ENCODE measurements around the gene TMEM250.
A peak's percentile ranks its signal among the peaks of the same experiment; 100 is the strongest.

Gene TMEM250

DNA sequence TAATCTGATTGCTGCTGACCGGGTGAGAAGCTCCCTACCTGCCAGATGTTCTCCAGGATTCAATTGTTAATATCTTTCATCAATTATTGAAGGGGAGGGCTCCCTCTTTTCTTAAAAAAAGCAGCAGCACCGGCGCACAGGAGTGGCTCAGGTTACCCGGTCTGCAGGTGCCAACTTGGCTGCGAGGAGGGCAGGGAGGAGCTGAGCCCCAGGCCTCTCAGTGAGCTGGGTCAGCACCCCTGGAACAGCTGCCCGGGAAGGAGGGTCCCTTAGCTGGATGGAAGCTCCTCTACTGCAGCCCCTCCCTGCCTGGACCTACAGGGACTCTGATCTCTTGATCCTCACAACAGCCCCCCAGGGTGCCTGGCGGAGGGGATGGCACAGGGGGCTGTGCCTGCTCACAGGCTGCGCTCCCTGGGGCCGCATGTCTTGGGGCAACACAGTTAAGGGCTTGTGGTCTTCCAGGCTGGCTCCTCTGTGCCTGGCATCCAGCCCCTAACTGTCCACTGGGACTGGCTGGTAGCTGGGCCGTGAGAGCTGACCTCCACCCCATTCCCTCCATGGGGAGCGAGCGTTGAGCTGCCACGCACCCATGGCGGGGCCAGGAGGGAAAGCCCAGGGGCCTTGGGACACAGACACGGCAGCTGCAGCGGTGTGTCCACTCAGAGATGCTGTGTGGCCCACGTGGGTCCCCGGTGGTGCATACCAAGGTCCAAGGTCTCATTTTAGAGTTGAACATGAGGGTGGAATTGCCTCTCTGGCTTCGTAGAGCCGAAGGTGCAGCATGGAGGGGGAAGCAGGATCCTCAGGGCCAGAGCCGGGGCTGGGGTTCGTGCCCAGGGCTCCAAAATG is 28.6 kb upstream of the TMEM250 start:
- DNase-seq = no peak

DNA sequence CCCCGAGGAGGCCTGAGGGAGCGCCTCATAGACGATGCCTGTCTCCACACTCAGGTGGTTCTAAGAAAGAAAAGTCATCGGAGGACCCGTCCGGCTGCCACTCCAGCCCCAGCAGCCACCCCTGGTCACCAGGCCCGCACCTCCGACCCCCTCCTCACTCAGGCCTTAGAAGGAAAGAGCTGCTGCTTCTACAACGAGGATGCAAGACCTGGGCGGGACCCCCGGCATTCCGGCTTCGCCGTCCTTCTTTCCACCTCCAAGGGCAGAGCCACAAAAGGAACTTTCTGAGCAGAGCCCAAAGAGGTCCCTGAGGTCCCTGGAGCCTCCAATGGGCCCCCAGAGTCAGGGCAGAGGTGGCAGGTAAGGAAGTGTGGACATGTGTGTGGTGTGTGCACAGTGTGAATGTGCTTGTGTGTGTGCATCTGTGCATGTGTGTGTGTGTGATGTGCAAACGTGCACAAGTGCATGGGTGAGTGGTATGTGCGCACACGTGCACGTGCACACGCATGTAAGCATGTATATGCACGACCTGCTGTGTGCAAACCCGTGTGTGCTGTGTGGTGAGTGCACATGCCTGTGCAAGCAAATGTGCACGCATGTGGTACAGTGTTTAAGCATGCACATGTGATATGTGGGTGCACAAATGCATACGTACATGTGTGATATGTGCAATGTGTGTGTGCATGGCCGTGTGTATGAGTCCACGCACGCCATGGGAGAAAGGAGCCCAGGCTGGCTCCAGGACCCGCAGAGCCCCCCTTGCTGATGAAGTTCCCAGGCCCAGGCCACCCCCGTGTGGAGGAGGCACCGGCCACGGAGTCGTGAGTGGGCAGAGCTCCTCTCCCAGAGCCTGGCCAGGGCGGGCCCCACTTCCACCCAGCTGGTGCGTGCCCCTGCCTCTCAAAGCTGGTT is 27.7 kb upstream of the TMEM250 start:
- DNase-seq = no peak

DNA sequence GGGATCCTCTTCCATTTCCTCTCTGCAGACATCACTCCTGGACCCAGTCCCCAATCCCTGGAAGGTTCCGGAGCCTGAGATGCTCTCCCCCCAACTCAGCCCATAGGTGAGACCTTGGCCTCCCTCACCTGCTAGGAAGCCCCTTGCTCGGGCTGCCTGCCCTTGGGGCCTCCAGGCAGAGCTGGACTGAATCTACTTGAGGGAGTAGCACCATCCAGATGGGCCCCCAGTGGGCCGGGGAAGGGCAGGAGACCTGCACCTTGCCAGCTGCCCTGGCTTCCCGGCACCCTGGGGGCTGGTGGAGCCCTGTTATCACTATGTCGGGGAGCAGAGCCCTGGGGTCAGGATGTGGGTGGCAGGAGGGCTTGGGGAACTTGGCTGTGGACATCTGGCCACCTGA is 26.9 kb upstream of the TMEM250 start:
- no peak for DNase-seq

DNA sequence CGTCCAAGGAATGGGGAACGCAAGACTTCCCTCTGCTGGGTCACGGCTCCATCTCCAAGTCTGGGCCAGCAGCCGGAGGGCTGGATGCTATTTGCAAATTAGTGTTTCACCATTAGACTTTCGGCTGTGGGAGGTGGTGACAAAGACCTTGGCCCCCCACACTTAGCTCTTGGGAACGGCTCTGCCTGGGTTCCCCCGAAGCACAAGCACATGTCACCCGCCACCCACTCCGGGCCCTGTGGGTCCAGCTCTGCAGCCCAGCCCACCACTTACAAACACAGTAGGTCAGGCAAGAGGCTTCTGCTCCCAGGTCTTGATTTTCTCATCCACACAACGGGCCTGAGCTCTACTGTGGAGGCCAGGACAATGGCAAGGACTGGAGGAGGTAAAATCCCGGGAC is 25.8 kb upstream of the TMEM250 start:
- DNase-seq = no peak

DNA sequence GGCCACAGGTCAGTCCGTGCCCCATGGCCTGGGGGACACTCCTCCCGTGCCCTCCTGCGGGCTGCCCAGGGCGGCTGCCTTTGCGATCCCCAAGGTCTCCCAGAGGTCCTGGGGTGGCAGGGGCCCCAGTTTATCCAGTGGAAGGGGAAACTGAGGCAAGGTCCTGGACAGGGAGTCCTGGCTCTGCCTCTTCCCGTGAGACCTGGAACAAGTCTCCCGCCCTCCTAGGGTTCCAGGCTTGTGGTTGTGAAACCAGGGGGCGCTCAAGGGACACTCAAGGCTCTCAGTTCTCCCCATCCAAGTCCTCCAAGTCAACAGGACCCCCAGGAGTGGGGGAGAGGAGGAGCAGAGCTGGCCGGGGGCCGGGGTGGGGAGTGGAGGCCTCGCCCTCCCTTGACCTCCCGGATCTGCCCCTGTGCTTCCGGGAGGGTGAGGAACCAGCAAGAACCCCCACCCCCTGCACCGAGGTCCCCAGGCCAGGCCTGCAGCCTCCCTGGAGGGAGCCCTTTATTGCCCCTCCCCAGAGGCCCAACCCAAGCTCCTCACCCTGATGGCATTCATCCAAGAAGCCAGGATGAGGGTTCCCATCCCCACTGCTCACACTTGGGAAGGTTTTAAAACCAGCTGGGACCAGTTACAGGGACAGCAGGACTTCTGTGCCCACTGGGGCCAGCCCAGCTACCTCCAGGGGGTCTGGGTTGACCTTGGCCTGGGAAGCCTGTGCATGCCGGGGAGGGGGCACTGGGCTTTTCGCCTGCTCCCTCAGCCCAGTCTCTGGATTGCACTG is 24.7 kb upstream of the TMEM250 start:
- peak; percentile 75 for DNase-seq

DNA sequence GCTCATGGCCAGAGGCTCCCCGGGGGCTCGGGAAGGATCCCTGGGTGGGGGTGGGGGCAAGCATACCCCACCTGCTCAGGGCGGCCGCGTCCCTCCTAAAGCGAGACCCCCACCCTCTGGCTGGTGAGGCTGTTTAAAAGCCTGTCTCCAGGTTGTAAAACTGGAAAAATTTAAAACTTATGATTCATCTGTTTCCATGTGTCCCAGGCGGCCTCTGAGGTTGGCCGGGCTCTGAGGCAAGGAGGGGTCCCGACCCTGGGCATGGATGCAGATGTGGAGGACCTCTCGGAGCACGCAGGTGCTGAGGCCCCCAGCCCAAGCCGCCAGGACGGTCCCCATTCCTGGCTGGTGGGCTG is 24.2 kb upstream of the TMEM250 start:
- no peak for DNase-seq

DNA sequence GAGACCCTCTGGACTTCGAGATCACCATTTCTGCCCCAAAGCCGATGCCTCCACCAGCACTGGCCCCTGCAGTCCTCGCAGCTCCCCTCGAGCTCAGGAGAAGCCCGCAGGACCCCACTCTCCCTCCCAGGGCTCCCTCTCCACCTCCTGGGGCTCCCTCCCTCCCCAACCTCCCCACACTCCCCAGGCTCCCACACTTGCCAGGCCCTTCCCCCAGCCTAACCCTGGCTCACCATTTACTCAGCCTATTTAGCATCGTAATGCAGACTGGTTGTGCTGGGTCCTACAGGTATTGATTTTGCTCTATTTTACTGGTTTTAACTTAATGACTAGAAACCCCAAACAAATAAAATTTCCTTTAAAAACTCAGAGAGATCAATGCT is 23.7 kb upstream of the TMEM250 start:
- no peak for DNase-seq

DNA sequence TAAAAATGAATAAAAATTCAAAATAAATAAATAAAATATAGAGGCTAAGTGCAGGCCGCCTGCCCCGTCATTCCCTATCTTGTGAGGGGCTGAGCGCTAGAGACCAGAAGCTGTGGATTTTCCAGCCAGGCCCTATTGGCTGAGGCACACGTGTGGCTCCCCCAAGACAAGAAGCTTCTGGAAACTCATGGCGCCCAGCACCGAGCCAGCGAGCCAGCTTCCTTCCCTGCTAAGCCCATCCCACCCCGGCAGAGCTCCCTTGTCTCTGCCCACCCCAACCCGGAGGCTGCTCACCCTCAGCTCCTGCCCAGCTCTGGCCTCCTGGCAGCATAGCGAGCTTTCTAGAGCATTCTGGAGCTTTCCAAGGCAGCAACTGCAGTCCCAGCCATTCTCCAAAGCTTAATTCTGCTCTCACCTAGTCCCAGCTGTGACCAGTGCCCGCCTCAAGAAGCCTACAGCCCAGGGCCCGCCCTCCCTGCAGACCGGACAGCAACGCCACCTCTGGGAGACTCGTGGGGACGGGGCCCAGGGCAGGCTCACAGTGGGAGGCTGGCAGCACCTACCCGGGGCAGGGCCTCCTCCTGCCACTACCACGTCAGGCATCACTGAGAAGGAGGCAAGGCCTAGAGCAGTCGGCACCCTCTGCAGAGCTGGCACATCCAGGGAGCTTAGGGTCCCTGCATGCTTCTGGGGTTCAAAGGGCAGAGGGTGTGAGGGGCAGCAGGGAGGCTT is 23.2 kb upstream of the TMEM250 start:
- DNase-seq = no peak

DNA sequence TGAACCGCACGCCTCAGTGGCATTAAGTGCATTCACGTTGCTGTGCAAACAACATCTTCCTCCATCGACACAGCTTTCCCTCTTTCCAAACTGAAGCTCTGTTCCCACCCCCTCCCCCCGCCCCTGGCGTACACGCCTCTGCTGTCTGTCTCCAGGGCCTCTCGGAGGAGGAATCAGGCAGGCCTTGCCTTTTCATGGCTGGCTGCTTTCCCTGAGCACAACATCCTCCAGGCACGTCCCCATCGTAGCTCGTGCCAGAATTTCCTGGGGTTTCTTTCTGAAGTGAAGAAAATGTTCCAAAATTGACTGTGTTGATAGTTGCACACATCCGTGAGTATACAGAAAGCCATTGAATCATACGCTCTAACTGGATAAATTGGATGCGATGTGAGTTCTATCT is 22.3 kb upstream of the TMEM250 start:
- peak; percentile 82 for DNase-seq

DNA sequence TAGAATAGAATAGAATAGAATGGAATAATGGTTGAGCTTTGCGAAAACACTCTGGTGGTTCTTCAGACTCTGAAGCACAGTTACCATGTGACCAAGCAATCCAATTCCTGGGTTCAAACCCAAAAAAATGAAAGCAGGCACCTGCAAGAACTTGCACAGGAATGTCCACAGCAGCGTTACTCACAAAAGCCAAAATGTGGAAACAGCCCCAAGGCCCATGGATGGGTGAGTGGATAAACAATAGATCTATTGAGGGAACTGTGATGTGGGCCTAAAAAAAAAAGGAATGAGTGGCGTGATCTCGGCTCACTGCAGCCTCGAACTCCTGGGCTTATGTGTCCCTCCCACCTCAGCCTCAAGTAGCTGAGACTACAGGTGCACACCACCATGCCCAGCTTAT is 21.4 kb upstream of the TMEM250 start:
- DNase-seq = no peak

DNA sequence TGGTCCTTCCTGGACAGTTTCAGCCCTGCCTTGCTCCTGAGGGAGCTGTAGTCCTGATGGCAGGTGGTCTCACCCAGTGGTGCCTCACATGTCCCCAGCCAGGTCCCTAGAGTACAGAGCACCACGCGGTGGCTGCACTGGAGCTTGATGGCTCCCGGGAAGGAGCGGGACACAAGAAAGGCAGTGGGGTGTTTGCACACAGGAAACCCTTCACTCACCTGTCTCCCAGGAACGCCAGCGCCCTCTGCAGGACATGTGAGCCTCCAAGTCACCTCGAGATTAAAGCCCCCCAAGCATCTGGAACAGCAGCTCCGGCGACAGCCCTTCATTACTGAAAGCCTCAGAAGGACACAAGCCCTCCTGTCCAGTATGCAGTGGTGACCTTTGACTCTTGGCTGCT is 19.9 kb upstream of the TMEM250 start:
- DNase-seq = no peak

DNA sequence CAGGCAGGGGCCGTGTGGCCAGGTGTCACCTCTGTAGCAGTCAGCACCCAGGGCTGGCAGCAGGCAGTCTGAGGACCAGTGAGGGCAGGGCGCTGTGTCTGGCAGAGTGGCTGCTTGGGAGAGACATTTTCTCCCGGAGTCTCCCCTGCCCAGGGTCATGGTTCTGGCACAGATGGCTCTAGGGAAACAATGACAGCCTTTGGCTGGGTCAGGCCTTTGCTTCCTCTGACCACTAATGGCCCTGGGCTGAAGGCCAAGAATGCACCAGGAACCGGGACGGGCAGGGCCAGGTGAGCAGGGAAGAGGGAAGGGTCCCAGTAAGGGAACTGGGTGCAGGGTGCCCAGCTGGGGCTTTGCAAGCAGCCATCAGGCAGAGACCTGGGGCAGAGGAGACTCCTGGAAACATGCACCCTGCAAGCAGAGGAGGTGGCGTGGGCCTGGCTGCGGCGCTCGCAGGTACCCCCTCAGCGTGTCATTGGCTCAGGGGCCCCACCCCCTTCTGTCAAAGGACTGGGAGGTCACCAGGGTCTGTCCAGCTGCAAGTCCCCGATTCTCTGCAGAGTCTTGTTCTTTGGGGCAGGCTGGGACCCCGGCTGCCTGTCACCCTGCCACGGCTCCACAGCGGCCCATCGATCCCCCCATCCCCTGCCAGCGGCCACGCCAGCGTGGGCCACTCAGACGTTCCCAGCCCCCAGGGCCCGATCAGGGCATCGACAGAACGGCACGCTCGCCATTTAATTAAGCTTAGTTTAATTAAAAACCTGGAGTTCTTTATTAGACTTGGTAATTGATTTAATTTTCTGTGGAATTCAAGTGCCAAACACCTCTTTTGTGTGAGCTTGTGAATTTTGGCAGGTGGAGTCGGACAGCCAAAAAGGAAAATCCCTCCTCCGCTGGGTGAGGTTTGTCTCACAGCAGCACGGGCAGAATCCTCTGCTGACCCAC is 18.9 kb upstream of the TMEM250 start:
- DNase-seq = no peak

DNA sequence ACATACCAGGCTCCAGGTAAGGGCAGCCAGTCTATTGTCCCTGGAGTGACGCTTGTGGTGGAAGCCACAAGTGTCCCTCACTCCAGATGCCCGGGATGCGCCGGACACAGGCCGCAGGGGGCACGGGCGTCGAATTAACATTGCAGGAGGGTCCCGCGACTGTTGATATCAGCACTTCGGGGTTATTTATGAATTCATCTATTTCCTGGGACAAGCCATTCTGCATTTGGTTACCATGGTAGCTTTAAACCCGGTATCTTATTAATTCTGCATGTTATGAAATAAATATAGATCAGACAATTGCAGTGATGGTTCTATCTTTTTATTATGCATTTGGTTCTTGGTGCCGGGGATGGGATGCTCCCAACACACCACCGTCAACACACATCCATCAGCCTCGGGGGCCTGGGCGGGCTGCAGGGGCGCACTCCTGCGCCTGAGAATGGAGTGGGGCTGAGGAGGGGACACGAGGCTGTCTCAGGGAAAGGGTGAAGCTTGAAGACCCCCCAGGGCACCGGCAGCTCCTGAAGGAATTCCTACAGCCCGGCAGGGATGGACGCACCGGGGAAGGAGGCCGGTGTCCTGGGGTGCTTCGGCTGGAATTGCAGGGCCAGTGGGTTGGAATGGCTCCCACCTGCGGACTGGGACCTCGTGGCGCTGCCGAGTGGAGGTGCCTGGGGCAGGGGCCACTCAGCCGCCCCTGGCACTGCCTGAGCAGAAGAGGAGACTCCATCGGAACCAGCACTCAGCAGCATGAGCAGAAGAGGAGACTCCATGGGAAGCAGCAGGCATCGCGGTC is 17.7 kb upstream of the TMEM250 start:
- no peak for DNase-seq

DNA sequence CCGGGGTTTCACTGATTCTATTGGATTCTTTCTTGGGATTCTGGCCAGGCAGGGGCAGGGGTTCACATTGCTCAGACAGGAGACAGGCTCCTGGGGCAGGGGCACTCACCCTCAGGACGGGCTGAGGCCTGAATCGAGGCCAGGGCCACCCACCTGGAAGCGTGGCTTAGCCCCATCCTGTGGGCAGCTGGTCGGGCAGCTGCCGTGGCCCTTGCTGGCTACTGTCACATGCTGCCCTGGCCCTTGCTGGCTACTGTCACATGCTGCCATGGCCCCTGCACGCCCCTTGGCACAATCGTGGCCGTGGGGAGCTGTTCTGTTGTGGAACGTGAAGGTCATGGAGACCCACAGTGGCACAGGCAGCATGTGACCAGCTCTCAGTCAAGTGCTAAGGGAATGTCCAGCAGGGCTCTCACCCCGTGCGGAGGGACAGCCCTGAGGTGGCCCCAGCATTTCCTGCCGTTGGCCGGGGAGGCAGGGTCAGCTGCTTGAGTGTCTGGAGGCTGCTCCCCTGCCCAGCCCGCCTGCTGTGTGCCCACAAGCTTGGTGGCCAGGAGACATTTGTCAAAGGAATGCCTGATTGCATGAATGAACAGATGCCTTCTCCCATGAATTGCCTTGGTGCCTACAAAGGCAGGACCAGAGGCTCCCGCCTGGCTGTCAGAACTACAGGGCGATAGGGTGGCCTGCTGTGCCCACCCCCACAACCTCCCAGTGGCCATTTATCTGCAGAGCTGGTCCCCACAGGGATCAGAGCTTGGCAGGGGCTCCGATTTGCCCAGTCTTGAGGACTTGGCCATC is 16.9 kb upstream of the TMEM250 start:
- peak; percentile 53 for DNase-seq

DNA sequence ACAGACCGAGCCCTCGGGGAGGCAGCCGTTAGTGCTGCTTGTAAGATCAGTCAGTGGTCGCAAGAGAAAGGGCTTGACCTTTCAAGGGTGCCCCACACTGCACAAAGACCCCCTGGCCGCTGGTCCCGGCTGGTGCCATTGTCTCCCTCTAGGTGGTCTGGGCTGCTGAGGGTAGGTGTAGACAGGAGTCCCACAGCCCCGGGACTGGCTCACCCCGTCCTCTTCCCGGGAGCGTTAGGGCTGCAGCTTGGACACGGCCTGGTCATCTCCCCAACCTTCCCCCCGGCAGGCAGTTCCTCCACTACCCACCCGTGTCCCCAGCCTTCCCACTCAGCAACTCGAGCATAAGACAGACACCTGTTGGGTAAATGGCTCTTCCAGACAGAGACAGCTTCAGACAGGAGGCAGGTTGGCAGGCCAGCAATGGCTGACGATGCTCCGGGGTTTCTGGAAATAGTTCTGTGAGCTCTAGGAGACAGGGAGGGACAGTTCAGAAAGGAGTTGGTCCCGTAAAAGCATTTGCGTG is 15.3 kb upstream of the TMEM250 start:
- no peak for DNase-seq

DNA sequence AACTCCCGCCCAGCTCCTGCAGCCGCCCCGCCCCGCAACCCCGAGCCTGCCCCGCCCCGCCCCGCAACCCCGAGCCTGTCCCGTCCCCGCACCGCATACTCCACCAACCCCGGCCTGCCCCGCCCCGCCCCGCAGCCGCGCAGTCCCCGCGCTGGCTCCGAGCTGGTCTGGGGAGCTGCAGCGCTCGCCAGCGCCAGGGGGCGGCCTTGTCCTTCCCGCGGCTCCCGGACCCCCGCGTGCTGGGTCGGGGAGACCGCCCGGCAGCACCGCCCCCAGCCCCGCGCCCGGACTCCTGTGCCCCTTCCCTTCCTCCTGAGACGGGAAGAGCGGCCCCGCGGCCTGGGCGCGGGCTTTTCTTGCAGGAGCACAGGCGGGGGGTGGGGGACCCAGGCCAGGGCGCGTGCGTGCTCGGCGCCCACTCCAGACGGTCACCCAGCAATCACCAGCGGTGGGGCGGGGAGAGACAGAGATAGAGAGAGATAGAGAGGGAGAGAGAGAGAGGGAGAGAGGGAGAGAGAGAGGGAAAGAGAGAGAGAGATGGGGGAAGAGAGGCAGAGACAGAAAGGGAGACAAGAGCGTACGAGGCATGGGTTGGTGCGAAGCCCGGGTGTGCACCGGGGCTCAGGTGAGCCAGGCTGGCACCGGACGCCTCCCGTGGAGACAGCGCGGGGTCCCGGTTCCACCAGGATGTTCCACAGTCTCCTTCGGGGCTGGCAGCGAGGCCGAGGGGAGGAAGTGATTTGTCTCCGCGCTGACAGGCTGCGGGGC is 14.7 kb upstream of the TMEM250 start:
- DNase-seq = peak; percentile 81

DNA sequence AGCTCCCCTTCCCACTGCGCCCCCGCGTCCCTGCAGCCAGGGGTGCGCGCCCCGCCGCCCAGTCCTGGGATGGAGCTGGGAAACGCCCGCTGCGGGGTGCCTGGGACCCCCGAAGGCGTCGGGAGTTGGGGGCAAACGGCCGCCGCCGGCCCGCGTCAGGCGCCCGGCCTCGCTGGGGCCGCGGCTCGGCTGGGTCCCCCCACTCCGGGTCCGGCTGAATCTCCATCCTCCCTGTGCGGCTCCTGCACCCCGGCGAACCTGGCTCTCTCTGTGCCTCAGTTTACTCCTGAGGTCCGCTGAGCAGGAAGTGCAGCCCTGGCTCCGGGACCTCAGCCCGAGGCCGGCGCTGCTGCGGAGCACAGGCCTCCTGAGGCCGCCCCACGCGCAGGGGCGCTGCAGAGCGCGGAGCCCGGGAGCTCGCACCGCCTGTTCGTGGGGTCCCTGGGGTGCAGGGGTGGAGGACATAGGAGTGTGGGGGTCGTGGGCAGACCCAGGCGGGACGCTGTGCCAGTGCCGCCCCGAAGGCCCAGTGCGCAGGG is 13.9 kb upstream of the TMEM250 start:
- no peak for DNase-seq

Data from eye (tissue), 1 donor.